ENCODE measurements around the gene RBM6. TPM values are rescaled to one million over a fixed set of nuclear protein-coding genes. Genes with fewer than 3 reads are reported as not detected.

RBM6 gene
- polyA plus RNA-seq, 3 donors, result 11.3 to 137 (median 17.8) TPM

DNA sequence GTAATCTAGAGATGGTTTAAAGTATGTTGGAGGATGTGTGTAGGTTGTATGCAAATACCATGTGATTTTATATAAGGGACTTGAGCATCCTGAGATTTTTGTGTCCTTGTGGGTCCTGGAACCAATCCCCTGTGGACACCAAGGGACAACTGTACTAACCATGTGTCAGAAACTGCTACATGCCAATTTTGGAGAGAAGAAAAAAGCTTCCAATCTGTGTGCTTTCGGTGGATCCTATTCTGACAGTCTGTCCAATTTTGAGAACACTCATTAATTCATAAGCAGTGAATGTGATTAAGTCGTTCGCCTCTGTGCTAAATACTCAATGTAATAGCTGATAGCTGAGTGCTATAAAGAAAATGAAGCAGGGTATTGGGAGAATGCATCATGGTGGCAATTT lies 61.6 kb downstream of the RBM6 start:
- no peaks in the 10 kb centered on the region for H3K4me1 ChIP-seq (ENCODE audit: control insufficient read depth in 1 of 2, insufficient read depth in 2 of 2, low read length in 2 of 2)
- no peaks in the 10 kb centered on the region for H3K79me2 ChIP-seq (ENCODE audit: insufficient read depth, low read length)
- Mint-ChIP-seq H3K27me3 (ENCODE audit: low read depth in 3 of 3) (no peaks in the 10 kb centered on the region), H3K4me3 (no peak overlapping the region), H3K9me3 (no peaks in the 10 kb centered on the region), H3K36me3 (peaks cover 62 to 66% of the 10 kb centered on the region in 2 donors), H3K4me1 (no peaks in the 10 kb centered on the region), H3K27ac (no peak overlapping the region)
- H3K4me3 ChIP-seq (replicated peaks in 1 of 3; ENCODE audit: low read depth in 2 of 3, low read length in 3 of 3), result no peak overlapping the region
- intact Hi-C loops (cut with micrococcal nuclease), result no loop called here
- H3K27me3 ChIP-seq (ENCODE audit: control insufficient read depth in 2 of 2, insufficient read depth in 2 of 2, low read length in 2 of 2), result no peaks in the 10 kb centered on the region
- H3K27ac ChIP-seq (ENCODE audit: low read depth in 1 of 2, low read length in 2 of 2), result no peak overlapping the region
- TF ChIP-seq CTCF (IDR thresholded peaks at IDR 0.05), result no peak
- H3K9ac ChIP-seq (ENCODE audit: insufficient read depth, low read length, poor library complexity, severe bottlenecking), result no peak overlapping the region
- H3K36me3 ChIP-seq (replicated peaks in 1 of 2; ENCODE audit: control insufficient read depth in 1 of 2, insufficient read depth in 2 of 2, low read length in 2 of 2), result peaks cover 49 to 93% of the 10 kb centered on the region in 2 donors
- peaks cover 54% of the 10 kb centered on the region for H4K20me1 ChIP-seq (ENCODE audit: insufficient read depth, low read length)
- H3K4me2 ChIP-seq (replicated peaks; ENCODE audit: extremely low read depth, low read length, poor library complexity, severe bottlenecking), result no peak overlapping the region
- H3K9me3 ChIP-seq (replicated peaks in 1 of 2; ENCODE audit: control insufficient read depth in 1 of 2, insufficient read depth in 1 of 2, low read length in 2 of 2), result no peaks in the 10 kb centered on the region
- H2AFZ ChIP-seq (ENCODE audit: insufficient read depth, low read depth, low read length, poor library complexity, severe bottlenecking), result no peak overlapping the region
- DNase-seq, result no peak
- WGBS (ENCODE audit: insufficient coverage), result no CpG with 5 or more reads among the region's 3 CpGs

GRCh38 chr3:50003216-50003615 lies 63.3 kb downstream of the RBM6 start:
- no peak for DNase-seq
- Histone ChIP-seq H3K27me3 (ENCODE audit: control insufficient read depth in 2 of 2, insufficient read depth in 2 of 2, low read length in 2 of 2) (no peaks in the 10 kb centered on the region), H3K9ac (ENCODE audit: insufficient read depth, low read length, poor library complexity, severe bottlenecking) (no peak overlapping the region), H3K4me3 (replicated peaks in 1 of 3; ENCODE audit: low read depth in 2 of 3, low read length in 3 of 3) (no peak overlapping the region), H3K79me2 (ENCODE audit: insufficient read depth, low read length) (no peaks in the 10 kb centered on the region), H3K36me3 (replicated peaks in 1 of 2; ENCODE audit: control insufficient read depth in 1 of 2, insufficient read depth in 2 of 2, low read length in 2 of 2) (peaks cover 47 to 91% of the 10 kb centered on the region in 2 donors), H3K4me1 (ENCODE audit: control insufficient read depth in 1 of 2, insufficient read depth in 2 of 2, low read length in 2 of 2) (no peaks in the 10 kb centered on the region), H3K4me2 (replicated peaks; ENCODE audit: extremely low read depth, low read length, poor library complexity, severe bottlenecking) (no peak overlapping the region), H3K9me3 (replicated peaks in 1 of 2; ENCODE audit: control insufficient read depth in 1 of 2, insufficient read depth in 1 of 2, low read length in 2 of 2) (no peaks in the 10 kb centered on the region), H3K27ac (ENCODE audit: low read depth in 1 of 2, low read length in 2 of 2) (no peak overlapping the region), H4K20me1 (ENCODE audit: insufficient read depth, low read length) (peaks cover 42% of the 10 kb centered on the region), H2AFZ (ENCODE audit: insufficient read depth, low read depth, low read length, poor library complexity, severe bottlenecking) (no peak overlapping the region)
- Mint-ChIP-seq H3K4me3 (no peak overlapping the region), H3K9me3 (no peaks in the 10 kb centered on the region), H3K4me1 (no peaks in the 10 kb centered on the region), H3K27ac (no peak overlapping the region), H3K27me3 (ENCODE audit: low read depth in 3 of 3) (no peaks in the 10 kb centered on the region), H3K36me3 (peaks cover 58 to 77% of the 10 kb centered on the region in 2 donors)
- intact Hi-C loops (cut with micrococcal nuclease), result no loop called here
- no peak for TF ChIP-seq CTCF (IDR thresholded peaks at IDR 0.05)
- 100% methylated on average over 2 of the region's 3 CpGs for WGBS (ENCODE audit: insufficient coverage)
